Measurements from ENCODE around the gene MITF.

MITF gene

GRCh38 chr3:69753179-69753775, 14.0 kb downstream of the MITF start:
- TF ChIP-seq, protein P1, sequence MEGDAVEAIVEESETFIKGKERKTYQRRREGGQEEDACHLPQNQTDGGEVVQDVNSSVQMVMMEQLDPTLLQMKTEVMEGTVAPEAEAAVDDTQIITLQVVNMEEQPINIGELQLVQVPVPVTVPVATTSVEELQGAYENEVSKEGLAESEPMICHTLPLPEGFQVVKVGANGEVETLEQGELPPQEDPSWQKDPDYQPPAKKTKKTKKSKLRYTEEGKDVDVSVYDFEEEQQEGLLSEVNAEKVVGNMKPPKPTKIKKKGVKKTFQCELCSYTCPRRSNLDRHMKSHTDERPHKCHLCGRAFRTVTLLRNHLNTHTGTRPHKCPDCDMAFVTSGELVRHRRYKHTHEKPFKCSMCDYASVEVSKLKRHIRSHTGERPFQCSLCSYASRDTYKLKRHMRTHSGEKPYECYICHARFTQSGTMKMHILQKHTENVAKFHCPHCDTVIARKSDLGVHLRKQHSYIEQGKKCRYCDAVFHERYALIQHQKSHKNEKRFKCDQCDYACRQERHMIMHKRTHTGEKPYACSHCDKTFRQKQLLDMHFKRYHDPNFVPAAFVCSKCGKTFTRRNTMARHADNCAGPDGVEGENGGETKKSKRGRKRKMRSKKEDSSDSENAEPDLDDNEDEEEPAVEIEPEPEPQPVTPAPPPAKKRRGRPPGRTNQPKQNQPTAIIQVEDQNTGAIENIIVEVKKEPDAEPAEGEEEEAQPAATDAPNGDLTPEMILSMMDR (IDR thresholded peaks at IDR 0.05; ENCODE audit: low read depth, low read length, poor library complexity, severe bottlenecking) = no peak
- no peak for TF ChIP-seq EZH2phosphoT487 (IDR thresholded peaks at IDR 0.05; ENCODE audit: borderline replicate concordance, low read length)
- no peak overlapping the region for H3K27ac ChIP-seq (ENCODE audit: low read depth, low read length)
- H3K27me3 ChIP-seq (ENCODE audit: control insufficient read depth, low read length) = no peaks in the 10 kb centered on the region
- H4K20me1 ChIP-seq (ENCODE audit: control insufficient read depth, insufficient read depth, low read depth, low read length) = no peaks in the 10 kb centered on the region
- H3K79me2 ChIP-seq (ENCODE audit: control insufficient read depth, low read length) = no peaks in the 10 kb centered on the region
- no peaks in the 10 kb centered on the region for H3K4me1 ChIP-seq (ENCODE audit: control insufficient read depth, low read length)
- no peak overlapping the region for H3K4me3 ChIP-seq (ENCODE audit: low read length)
- H3K9me2 ChIP-seq (replicated peaks; ENCODE audit: control insufficient read depth, low read length) = no peaks in the 10 kb centered on the region
- H3K4me2 ChIP-seq (ENCODE audit: low read length) = no peak overlapping the region
- no peaks in the 10 kb centered on the region for H3K36me3 ChIP-seq (ENCODE audit: control insufficient read depth, low read length)
- H3F3A ChIP-seq (ENCODE audit: control insufficient read depth, insufficient read depth) = no peaks in the 10 kb centered on the region
- no peaks in the 10 kb centered on the region for H3K9me3 ChIP-seq (ENCODE audit: control insufficient read depth, insufficient read depth, low read length)

DNA sequence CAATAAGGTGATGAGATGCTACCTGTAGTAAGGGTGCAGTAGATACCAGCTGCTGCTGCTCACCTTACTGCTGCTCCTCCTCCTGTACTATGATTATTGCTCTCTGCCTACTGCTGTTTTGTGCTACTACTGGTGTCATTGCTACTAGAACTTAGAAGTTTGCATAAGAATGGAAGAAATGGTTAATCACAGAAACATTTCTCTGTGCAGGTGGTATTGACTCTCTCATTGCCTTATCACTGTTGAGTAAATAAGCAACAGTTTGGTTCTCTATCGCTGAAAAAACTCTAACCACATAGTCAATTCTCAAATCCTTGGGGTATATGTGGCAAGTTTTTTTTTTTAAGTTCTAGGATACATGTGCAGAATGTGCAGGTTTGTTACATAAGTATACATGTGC, 16.5 kb downstream of the MITF start:
- no peak for TF ChIP-seq EZH2phosphoT487 (IDR thresholded peaks at IDR 0.05; ENCODE audit: borderline replicate concordance, low read length)
- TF ChIP-seq, protein P1 (IDR thresholded peaks at IDR 0.05; ENCODE audit: low read depth, low read length, poor library complexity, severe bottlenecking) = no peak
- H3K4me2 ChIP-seq (ENCODE audit: low read length) = no peak overlapping the region
- H3K4me3 ChIP-seq (ENCODE audit: low read length) = no peak overlapping the region
- H3K9me2 ChIP-seq (replicated peaks; ENCODE audit: control insufficient read depth, low read length) = no peaks in the 10 kb centered on the region
- no peaks in the 10 kb centered on the region for H3K4me1 ChIP-seq (ENCODE audit: control insufficient read depth, low read length)
- H3K9me3 ChIP-seq (ENCODE audit: control insufficient read depth, insufficient read depth, low read length) = no peaks in the 10 kb centered on the region
- no peak overlapping the region for H3K27ac ChIP-seq (ENCODE audit: low read depth, low read length)
- no peaks in the 10 kb centered on the region for H3K79me2 ChIP-seq (ENCODE audit: control insufficient read depth, low read length)
- H3K36me3 ChIP-seq (ENCODE audit: control insufficient read depth, low read length) = no peaks in the 10 kb centered on the region
- no peaks in the 10 kb centered on the region for H3F3A ChIP-seq (ENCODE audit: control insufficient read depth, insufficient read depth)
- no peaks in the 10 kb centered on the region for H3K27me3 ChIP-seq (ENCODE audit: control insufficient read depth, low read length)
- no peaks in the 10 kb centered on the region for H4K20me1 ChIP-seq (ENCODE audit: control insufficient read depth, insufficient read depth, low read depth, low read length)

- H3K4me1 ChIP-seq (ENCODE audit: control insufficient read depth, low read length) = no peaks in the 10 kb centered on the region
- no peaks in the 10 kb centered on the region for H3K9me3 ChIP-seq (ENCODE audit: control insufficient read depth, insufficient read depth, low read length)
- no peaks in the 10 kb centered on the region for H4K20me1 ChIP-seq (ENCODE audit: control insufficient read depth, insufficient read depth, low read depth, low read length)
- H3F3A ChIP-seq (ENCODE audit: control insufficient read depth, insufficient read depth) = no peaks in the 10 kb centered on the region
- TF ChIP-seq, protein P1 (IDR thresholded peaks at IDR 0.05; ENCODE audit: low read depth, low read length, poor library complexity, severe bottlenecking) = no peak
- TF ChIP-seq EZH2phosphoT487 (IDR thresholded peaks at IDR 0.05; ENCODE audit: borderline replicate concordance, low read length) = no peak
- H3K9me2 ChIP-seq (replicated peaks; ENCODE audit: control insufficient read depth, low read length) = no peaks in the 10 kb centered on the region
- H3K36me3 ChIP-seq (ENCODE audit: control insufficient read depth, low read length) = no peaks in the 10 kb centered on the region
- no peak overlapping the region for H3K27ac ChIP-seq (ENCODE audit: low read depth, low read length)
- no peaks in the 10 kb centered on the region; the same call in 1 of the 2 replicates for H3K27me3 ChIP-seq (ENCODE audit: control insufficient read depth, low read length)
- no peak overlapping the region for H3K4me2 ChIP-seq (ENCODE audit: low read length)
- no peaks in the 10 kb centered on the region for H3K79me2 ChIP-seq (ENCODE audit: control insufficient read depth, low read length)
- H3K4me3 ChIP-seq (ENCODE audit: low read length) = no peak overlapping the region
These were observed 22.9 kb downstream of the MITF start for GRCh38 chr3:69761896-69762767.
